Neural cell (in vitro differentiated cells): ENCODE measurements around the gene OR2AT4.

Experiments
- EZH2 ChIP-seq: fragments of 200-600, 300-800 bp; shearing (Covaris generic), sonication (generic); IDR thresholded peaks from 2 replicates; pipeline ENCODE4 v1.6.1; 2014; ENCODE audit warnings: antibody characterized with exemption, low read length, borderline replicate concordance, mild to moderate bottlenecking; ENCODE audit not compliant: insufficient read depth, poor library complexity, severe bottlenecking
- TF ChIP-seq, protein P1 (sequence below): fragments of 450-650 bp; IDR thresholded peaks from 2 replicates; pipeline ENCODE4 v1.5.1; 2014; ENCODE audit warnings: antibody characterized with exemption, mild to moderate bottlenecking, moderate library complexity; ENCODE audit not compliant: poor library complexity, severe bottlenecking

DNA sequence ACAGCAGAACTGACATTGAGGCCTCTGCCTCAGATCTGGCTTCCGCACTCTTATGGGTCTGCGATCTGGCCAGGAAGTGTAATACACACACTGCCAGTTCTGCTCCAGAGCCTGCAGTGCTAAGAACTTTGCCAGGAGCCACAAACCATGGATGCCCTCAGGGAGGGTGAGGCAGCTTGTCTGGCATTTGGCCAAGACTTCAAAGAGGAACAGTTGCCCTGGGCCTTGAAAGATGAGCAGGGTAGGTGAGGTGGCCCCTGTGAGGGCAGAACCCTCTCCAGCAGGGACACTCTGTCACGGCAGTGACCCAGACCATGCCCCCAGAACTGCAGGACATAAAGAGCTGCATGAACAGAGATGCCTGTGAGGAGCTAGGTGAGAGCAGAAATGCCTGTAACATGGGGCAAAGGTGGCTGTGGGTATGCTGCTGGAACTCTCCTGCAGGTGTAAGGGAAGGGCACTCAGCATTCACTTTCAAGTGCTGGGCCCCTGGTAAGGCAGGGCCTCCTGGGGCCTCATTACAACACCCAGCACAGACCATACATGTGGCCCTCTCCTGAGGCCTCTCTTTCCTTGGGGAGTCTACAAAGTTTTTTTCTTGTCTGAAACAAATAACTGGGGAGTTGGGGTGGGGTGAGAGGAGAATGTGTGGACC is 60.6 kb downstream of the OR2AT4 start:
- TF ChIP-seq, protein P1, sequence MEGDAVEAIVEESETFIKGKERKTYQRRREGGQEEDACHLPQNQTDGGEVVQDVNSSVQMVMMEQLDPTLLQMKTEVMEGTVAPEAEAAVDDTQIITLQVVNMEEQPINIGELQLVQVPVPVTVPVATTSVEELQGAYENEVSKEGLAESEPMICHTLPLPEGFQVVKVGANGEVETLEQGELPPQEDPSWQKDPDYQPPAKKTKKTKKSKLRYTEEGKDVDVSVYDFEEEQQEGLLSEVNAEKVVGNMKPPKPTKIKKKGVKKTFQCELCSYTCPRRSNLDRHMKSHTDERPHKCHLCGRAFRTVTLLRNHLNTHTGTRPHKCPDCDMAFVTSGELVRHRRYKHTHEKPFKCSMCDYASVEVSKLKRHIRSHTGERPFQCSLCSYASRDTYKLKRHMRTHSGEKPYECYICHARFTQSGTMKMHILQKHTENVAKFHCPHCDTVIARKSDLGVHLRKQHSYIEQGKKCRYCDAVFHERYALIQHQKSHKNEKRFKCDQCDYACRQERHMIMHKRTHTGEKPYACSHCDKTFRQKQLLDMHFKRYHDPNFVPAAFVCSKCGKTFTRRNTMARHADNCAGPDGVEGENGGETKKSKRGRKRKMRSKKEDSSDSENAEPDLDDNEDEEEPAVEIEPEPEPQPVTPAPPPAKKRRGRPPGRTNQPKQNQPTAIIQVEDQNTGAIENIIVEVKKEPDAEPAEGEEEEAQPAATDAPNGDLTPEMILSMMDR = no peak
- no peak for TF ChIP-seq EZH2
